ENCODE measurements around the gene IGF2R.

GRCh38 chr6:159999240-159999671, 30.4 kb downstream of the IGF2R start:
- no peak for TF ChIP-seq TCF7 (CRISPR knock-in tag; IDR thresholded peaks at IDR 0.05; ENCODE audit: low read depth)
- TF ChIP-seq ATF2 (CRISPR knock-in tag; IDR thresholded peaks at IDR 0.05; ENCODE audit: borderline replicate concordance, low read depth), result no peak
- no peak for TF ChIP-seq ZSCAN18 (CRISPR knock-in tag; IDR thresholded peaks at IDR 0.05)
- no peak for TF ChIP-seq ESRRA (CRISPR knock-in tag; IDR thresholded peaks at IDR 0.05; ENCODE audit: borderline replicate concordance)
- no peak for TF ChIP-seq JUN (CRISPR knock-in tag; IDR thresholded peaks at IDR 0.05)
- TF ChIP-seq, protein P1, sequence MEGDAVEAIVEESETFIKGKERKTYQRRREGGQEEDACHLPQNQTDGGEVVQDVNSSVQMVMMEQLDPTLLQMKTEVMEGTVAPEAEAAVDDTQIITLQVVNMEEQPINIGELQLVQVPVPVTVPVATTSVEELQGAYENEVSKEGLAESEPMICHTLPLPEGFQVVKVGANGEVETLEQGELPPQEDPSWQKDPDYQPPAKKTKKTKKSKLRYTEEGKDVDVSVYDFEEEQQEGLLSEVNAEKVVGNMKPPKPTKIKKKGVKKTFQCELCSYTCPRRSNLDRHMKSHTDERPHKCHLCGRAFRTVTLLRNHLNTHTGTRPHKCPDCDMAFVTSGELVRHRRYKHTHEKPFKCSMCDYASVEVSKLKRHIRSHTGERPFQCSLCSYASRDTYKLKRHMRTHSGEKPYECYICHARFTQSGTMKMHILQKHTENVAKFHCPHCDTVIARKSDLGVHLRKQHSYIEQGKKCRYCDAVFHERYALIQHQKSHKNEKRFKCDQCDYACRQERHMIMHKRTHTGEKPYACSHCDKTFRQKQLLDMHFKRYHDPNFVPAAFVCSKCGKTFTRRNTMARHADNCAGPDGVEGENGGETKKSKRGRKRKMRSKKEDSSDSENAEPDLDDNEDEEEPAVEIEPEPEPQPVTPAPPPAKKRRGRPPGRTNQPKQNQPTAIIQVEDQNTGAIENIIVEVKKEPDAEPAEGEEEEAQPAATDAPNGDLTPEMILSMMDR (IDR thresholded peaks at IDR 0.05), result no peak
- no peak for TF ChIP-seq SP1 (CRISPR knock-in tag; conservative IDR thresholded peaks at IDR 0.05)
- TF ChIP-seq ZNF416 (CRISPR knock-in tag; IDR thresholded peaks at IDR 0.05), result no peak
- TF ChIP-seq, protein P2, sequence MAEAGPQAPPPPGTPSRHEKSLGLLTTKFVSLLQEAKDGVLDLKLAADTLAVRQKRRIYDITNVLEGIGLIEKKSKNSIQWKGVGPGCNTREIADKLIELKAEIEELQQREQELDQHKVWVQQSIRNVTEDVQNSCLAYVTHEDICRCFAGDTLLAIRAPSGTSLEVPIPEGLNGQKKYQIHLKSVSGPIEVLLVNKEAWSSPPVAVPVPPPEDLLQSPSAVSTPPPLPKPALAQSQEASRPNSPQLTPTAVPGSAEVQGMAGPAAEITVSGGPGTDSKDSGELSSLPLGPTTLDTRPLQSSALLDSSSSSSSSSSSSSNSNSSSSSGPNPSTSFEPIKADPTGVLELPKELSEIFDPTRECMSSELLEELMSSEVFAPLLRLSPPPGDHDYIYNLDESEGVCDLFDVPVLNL (CRISPR knock-in tag; IDR thresholded peaks at IDR 0.05; ENCODE audit: borderline replicate concordance, low read depth), result no peak
- TF ChIP-seq, protein P3, sequence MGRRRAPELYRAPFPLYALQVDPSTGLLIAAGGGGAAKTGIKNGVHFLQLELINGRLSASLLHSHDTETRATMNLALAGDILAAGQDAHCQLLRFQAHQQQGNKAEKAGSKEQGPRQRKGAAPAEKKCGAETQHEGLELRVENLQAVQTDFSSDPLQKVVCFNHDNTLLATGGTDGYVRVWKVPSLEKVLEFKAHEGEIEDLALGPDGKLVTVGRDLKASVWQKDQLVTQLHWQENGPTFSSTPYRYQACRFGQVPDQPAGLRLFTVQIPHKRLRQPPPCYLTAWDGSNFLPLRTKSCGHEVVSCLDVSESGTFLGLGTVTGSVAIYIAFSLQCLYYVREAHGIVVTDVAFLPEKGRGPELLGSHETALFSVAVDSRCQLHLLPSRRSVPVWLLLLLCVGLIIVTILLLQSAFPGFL (CRISPR knock-in tag; IDR thresholded peaks at IDR 0.05; ENCODE audit: borderline replicate concordance), result no peak
- TF ChIP-seq IRF2 (CRISPR knock-in tag; IDR thresholded peaks at IDR 0.05; ENCODE audit: borderline replicate concordance, low read depth), result no peak
- no peak for TF ChIP-seq MLX (CRISPR knock-in tag; IDR thresholded peaks at IDR 0.05)
- TF ChIP-seq, protein P4, sequence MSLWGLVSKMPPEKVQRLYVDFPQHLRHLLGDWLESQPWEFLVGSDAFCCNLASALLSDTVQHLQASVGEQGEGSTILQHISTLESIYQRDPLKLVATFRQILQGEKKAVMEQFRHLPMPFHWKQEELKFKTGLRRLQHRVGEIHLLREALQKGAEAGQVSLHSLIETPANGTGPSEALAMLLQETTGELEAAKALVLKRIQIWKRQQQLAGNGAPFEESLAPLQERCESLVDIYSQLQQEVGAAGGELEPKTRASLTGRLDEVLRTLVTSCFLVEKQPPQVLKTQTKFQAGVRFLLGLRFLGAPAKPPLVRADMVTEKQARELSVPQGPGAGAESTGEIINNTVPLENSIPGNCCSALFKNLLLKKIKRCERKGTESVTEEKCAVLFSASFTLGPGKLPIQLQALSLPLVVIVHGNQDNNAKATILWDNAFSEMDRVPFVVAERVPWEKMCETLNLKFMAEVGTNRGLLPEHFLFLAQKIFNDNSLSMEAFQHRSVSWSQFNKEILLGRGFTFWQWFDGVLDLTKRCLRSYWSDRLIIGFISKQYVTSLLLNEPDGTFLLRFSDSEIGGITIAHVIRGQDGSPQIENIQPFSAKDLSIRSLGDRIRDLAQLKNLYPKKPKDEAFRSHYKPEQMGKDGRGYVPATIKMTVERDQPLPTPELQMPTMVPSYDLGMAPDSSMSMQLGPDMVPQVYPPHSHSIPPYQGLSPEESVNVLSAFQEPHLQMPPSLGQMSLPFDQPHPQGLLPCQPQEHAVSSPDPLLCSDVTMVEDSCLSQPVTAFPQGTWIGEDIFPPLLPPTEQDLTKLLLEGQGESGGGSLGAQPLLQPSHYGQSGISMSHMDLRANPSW (CRISPR knock-in tag; conservative IDR thresholded peaks at IDR 0.05; ENCODE audit: low read depth), result no peak
- TF ChIP-seq, protein P5, sequence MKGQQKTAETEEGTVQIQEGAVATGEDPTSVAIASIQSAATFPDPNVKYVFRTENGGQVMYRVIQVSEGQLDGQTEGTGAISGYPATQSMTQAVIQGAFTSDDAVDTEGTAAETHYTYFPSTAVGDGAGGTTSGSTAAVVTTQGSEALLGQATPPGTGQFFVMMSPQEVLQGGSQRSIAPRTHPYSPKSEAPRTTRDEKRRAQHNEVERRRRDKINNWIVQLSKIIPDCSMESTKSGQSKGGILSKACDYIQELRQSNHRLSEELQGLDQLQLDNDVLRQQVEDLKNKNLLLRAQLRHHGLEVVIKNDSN (CRISPR knock-in tag; IDR thresholded peaks at IDR 0.05), result no peak
